Measurements from ENCODE around the gene APOBEC3A.

DNA sequence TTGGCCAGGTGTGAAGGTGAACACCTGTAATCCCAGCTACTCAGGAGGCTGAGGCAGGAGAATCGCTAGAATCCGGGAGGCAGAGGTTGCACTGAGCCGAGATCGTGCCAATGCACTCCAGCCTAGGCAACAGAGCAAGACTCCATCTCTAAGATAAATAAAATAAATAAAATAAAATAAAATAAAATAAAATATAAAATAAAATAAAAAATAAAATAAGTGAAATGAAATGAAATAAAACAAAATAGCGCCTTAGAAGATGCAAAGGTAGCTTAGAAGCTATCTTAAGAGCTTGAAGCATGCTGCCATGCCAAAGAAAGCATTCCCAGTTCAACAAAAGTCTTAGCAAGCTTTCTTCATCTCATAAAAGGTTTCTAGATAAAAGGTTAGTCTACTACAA lies 49.8 kb downstream of the APOBEC3A start:
- TF ChIP-seq, protein P1, sequence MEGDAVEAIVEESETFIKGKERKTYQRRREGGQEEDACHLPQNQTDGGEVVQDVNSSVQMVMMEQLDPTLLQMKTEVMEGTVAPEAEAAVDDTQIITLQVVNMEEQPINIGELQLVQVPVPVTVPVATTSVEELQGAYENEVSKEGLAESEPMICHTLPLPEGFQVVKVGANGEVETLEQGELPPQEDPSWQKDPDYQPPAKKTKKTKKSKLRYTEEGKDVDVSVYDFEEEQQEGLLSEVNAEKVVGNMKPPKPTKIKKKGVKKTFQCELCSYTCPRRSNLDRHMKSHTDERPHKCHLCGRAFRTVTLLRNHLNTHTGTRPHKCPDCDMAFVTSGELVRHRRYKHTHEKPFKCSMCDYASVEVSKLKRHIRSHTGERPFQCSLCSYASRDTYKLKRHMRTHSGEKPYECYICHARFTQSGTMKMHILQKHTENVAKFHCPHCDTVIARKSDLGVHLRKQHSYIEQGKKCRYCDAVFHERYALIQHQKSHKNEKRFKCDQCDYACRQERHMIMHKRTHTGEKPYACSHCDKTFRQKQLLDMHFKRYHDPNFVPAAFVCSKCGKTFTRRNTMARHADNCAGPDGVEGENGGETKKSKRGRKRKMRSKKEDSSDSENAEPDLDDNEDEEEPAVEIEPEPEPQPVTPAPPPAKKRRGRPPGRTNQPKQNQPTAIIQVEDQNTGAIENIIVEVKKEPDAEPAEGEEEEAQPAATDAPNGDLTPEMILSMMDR (IDR thresholded peaks at IDR 0.05), result no peak
- TF ChIP-seq POLR2AphosphoS5 (IDR thresholded peaks at IDR 0.05; ENCODE audit: insufficient read depth in 1 of 2, low read depth in 1 of 2), result no peak

Data from vagina (tissue), 2 donors.